Measurements from ENCODE around the gene CD320.
"Not testable (repeated sequence)": the region's sequence is repeated elsewhere in the genome, so short reads cannot be mapped to it uniquely, and the experiment has no call there.

- not testable (repeated sequence) for TF ChIP-seq CTCF (IDR thresholded peaks at IDR 0.05; ENCODE audit: poor library complexity); EZH2 (IDR thresholded peaks at IDR 0.05; ENCODE audit: borderline replicate concordance)
Measured at GRCh38 chr19:8291337-8291736, 16.8 kb downstream of the CD320 start.
